Mucosa of rectum (tissue), 2 donors: ENCODE data around the gene CCDC150.
"Not testable (repeated sequence)": the region's sequence is repeated elsewhere in the genome, so short reads cannot be mapped to it uniquely, and the experiment has no call there.

Experiments
- H3K27ac ChIP-seq, 2 donors: one replicate each; pipeline ENCODE4 v1.7.0; 2013; ENCODE audit warnings: inconsistent platforms in 2 of 2, low read depth in 2 of 2, low read length in 2 of 2
- H3K27me3 ChIP-seq, 2 donors: one replicate each; pipeline ENCODE4 v1.7.0; 2013; ENCODE audit warnings: low read length in 2 of 2; ENCODE audit not compliant: control insufficient read depth in 2 of 2, insufficient read depth in 2 of 2
- H3K36me3 ChIP-seq, 2 donors: one replicate each; pipeline ENCODE4 v1.7.0; 2013; ENCODE audit warnings: low read length in 2 of 2; ENCODE audit not compliant: control insufficient read depth in 2 of 2, insufficient read depth in 2 of 2
- H3K4me1 ChIP-seq, 2 donors: one replicate each; pipeline ENCODE4 v1.7.0; 2013; ENCODE audit warnings: low read length in 2 of 2, mild to moderate bottlenecking in 1 of 2; ENCODE audit not compliant: control insufficient read depth in 2 of 2, insufficient read depth in 2 of 2
- H3K4me3 ChIP-seq, 2 donors: one replicate each; pipeline ENCODE4 v1.7.0; 2013; ENCODE audit warnings: low read length in 2 of 2
- H3K9ac ChIP-seq, 2 donors: one replicate each; pipeline ENCODE4 v1.7.0; 2013; ENCODE audit warnings: low read length in 2 of 2, low read depth in 1 of 2, mild to moderate bottlenecking in 1 of 2
- H3K9me3 ChIP-seq, 2 donors: one replicate each; pipeline ENCODE4 v1.7.0; 2013; ENCODE audit warnings: low read length in 2 of 2; ENCODE audit not compliant: control insufficient read depth in 2 of 2
- donor health status: healthy.
- donor health status: Normal muscosa, but diverticular disease.

The CCDC150 gene

GRCh38 chr2:196657333-196657732 lies 17.8 kb downstream of the CCDC150 start:
- Histone ChIP-seq H3K27ac (no peak overlapping the region), H3K27me3 (no peaks in the 10 kb centered on the region), H3K4me1 (no peaks in the 10 kb centered on the region), H3K9me3 (peaks cover 0 to 3% of the 10 kb centered on the region in 2 donors), H3K9ac (no peak overlapping the region), H3K36me3 (no peaks in the 10 kb centered on the region), H3K4me3 (no peak overlapping the region)

GRCh38 chr2:196659844-196660243 lies 20.3 kb downstream of the CCDC150 start:
- Histone ChIP-seq H3K27me3 (no peaks in the 10 kb centered on the region), H3K9me3 (no peaks in the 10 kb centered on the region), H3K9ac (no peak overlapping the region), H3K27ac (no peak overlapping the region), H3K4me1 (no peaks in the 10 kb centered on the region), H3K36me3 (no peaks in the 10 kb centered on the region), H3K4me3 (no peak overlapping the region)

GRCh38 chr2:196660244-196660643 lies 20.7 kb downstream of the CCDC150 start:
- no peak overlapping the region for H3K9ac ChIP-seq
- no peak overlapping the region for H3K27ac ChIP-seq
- H3K9me3 ChIP-seq: no peaks in the 10 kb centered on the region
- H3K4me3 ChIP-seq: no peak overlapping the region
- H3K27me3 ChIP-seq: no peaks in the 10 kb centered on the region
- no peaks in the 10 kb centered on the region for H3K4me1 ChIP-seq
- no peaks in the 10 kb centered on the region for H3K36me3 ChIP-seq

GRCh38 chr2:196670342-196670741 lies 30.8 kb downstream of the CCDC150 start:
- Histone ChIP-seq H3K9me3 (no peaks in the 10 kb centered on the region), H3K36me3 (no peaks in the 10 kb centered on the region), H3K27me3 (no peaks in the 10 kb centered on the region), H3K4me3 (no peak overlapping the region), H3K4me1 (no peaks in the 10 kb centered on the region), H3K27ac (no peak overlapping the region), H3K9ac (no peak overlapping the region)

GRCh38 chr2:196675963-196676362 lies 36.4 kb downstream of the CCDC150 start:
- H3K9ac ChIP-seq: no peak overlapping the region
- no peak overlapping the region for H3K4me3 ChIP-seq
- no peaks in the 10 kb centered on the region for H3K27me3 ChIP-seq
- H3K27ac ChIP-seq: no peak overlapping the region
- no peaks in the 10 kb centered on the region for H3K9me3 ChIP-seq
- H3K36me3 ChIP-seq: no peaks in the 10 kb centered on the region
- H3K4me1 ChIP-seq: no peaks in the 10 kb centered on the region

GRCh38 chr2:196677404-196677803 lies 37.9 kb downstream of the CCDC150 start:
- Histone ChIP-seq H3K4me1 (no peaks in the 10 kb centered on the region), H3K27me3 (no peaks in the 10 kb centered on the region), H3K4me3 (no peak overlapping the region), H3K9me3 (no peaks in the 10 kb centered on the region), H3K9ac (no peak overlapping the region), H3K27ac (no peak overlapping the region), H3K36me3 (no peaks in the 10 kb centered on the region)

GRCh38 chr2:196679368-196679767 lies 39.9 kb downstream of the CCDC150 start:
- Histone ChIP-seq H3K4me1 (no peaks in the 10 kb centered on the region), H3K9me3 (no peaks in the 10 kb centered on the region), H3K27ac (no peak overlapping the region), H3K36me3 (no peaks in the 10 kb centered on the region), H3K9ac (no peak overlapping the region), H3K27me3 (no peaks in the 10 kb centered on the region), H3K4me3 (no peak overlapping the region)

- H3K27ac ChIP-seq: no peak overlapping the region
- no peaks in the 10 kb centered on the region for H3K4me1 ChIP-seq
- no peaks in the 10 kb centered on the region for H3K27me3 ChIP-seq
- no peak overlapping the region for H3K9ac ChIP-seq
- no peak overlapping the region for H3K4me3 ChIP-seq
- H3K9me3 ChIP-seq: peaks cover 0 to 3% of the 10 kb centered on the region in 2 donors
- H3K36me3 ChIP-seq: no peaks in the 10 kb centered on the region
These were observed 42.0 kb downstream of the CCDC150 start for GRCh38 chr2:196681510-196681909.

- peaks cover 0 to 3% of the 10 kb centered on the region in 2 donors for H3K9me3 ChIP-seq
- no peak overlapping the region for H3K9ac ChIP-seq
- no peaks in the 10 kb centered on the region for H3K36me3 ChIP-seq
- no peaks in the 10 kb centered on the region for H3K4me1 ChIP-seq
- no peak overlapping the region for H3K4me3 ChIP-seq
- no peak overlapping the region for H3K27ac ChIP-seq
- H3K27me3 ChIP-seq: no peaks in the 10 kb centered on the region
These were observed 46.3 kb downstream of the CCDC150 start for GRCh38 chr2:196685792-196686191.

GRCh38 chr2:196686737-196687136 lies 47.2 kb downstream of the CCDC150 start:
- H3K36me3 ChIP-seq, H3K27me3 ChIP-seq: not testable (repeated sequence)

GRCh38 chr2:196696423-196697079 lies 57.0 kb downstream of the CCDC150 start:
- no peaks in the 10 kb centered on the region for H3K9me3 ChIP-seq
- H3K27me3 ChIP-seq: no peaks in the 10 kb centered on the region
- no peaks in the 10 kb centered on the region for H3K36me3 ChIP-seq
- H3K4me3 ChIP-seq: no peak overlapping the region
- no peak overlapping the region for H3K27ac ChIP-seq
- H3K9ac ChIP-seq: no peak overlapping the region
- no peaks in the 10 kb centered on the region for H3K4me1 ChIP-seq

More at GRCh38 chr2:196686737-196687136, 47.2 kb downstream of the CCDC150 start:
- not testable (repeated sequence) for H3K27ac ChIP-seq, H3K4me1 ChIP-seq, H3K4me3 ChIP-seq, H3K9me3 ChIP-seq, H3K9ac ChIP-seq
